GM19395 (cell line): ENCODE measurements around the gene ZBTB16.

Source experiments
- ATAC-seq: cut with Tn5 transposase; IDR thresholded peaks from one replicate; pipeline ENCODE4 v1.9.1; 2021; ENCODE audit warnings: mild to moderate bottlenecking, moderate library complexity; ENCODE audit not compliant: unreplicated experiment

Gene ZBTB16

DNA sequence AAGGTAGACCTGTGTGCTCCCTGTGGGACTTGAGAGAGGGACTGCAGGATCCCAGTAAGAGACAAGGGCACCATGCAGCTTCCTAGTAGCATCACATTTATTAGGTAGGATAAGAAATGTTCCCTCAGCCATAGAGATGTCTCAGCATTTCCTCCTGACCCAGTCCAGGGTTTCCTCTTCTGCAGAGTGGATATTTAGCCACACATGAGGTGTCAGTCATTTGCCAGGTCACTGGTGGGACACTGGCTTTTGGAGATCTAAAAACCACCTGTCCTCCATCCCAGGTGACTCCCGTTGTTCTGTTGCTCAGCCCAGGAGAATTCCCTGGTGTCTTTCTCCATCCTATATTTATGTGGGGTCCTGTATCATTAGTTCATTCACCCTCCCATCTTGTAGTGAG lies 119.1 kb downstream of the ZBTB16 start:
- no peak for ATAC-seq

DNA sequence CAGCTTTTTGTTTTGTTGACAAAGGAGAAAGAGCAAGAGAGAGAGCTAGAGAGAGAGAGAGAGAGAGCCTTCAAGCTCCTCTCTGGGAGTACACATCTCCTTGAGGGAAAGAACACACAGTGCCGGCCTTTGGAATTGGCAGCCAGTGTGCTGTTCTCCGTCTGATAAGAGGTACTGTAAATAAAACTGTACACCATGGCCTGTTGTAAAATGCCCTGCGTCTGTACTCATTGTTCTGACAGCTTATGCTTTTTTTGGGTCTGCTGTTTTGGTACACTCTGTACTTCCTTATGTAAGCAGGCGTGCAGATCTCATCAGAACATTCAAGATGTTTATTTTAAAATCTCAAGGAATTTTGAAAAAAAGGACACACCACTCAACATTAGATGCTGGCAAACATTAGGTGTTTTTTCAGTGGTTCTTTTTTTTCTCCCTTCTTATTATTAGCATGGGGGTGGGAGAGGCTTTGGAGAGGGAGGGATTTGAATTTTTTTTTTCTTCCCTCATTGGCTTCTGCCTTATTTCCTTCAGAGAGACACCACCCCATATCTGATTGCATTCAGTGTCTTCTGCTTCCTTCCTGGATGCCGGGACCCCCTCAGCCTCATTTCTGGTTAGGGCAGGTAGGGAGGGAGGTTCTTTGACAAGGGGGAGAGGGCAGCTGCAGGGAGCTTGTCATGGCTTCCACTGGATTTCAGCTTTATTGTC lies 119.9 kb downstream of the ZBTB16 start:
- ATAC-seq = no peak

DNA sequence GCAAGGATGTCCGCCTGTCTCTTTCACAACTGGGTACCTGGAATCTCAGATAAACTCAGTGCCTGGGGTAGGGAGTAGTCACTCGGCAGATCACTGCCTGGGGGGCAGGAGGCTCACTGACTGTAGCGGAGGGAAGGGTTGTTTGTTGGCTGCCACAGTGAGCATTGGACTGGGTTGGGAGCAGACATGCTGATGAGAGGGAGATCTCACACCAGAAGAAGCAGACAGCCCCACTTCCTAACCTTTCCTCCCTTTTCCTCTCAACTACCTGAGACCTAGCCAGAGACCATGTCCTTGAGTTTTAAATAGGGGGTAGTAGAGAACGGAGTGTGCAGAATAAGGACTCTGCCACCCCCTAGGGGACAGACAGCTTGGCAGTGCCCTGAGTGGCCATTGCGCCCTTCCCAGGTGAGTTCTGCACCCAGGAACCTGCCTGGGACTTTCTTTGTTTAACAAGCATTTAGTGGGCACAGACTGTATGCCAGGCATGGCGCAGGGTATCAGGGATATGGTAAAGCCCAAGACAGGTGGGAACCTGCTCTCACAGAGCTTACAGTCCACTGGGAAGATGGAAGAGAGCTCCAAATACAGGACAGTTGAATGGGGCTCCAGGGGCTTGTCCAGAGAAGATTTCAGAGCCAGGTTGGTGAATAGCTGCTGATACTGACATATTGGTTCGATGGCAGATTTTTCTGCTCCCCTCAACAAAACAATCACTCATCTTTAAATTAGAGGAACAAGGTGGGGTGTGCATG lies 121.0 kb downstream of the ZBTB16 start:
- ATAC-seq = no peak

DNA sequence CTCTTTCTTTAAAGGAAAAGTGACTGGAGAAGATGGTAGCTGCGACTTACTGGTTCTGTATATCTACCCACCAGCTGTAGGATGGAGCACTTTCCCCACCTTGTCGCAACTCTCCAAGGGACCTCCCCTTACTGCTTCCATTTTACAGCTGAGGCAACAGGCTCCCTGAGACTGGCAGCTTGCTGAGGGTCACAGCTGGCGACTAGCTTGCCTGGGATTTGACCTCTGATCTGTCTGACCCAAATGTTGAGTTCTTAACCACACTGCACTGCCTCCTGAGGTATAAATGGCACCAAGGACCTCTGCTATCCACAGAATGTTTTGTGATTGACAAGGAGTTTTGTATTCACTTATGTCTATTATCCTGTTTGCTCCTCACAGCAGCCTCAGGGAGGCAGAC lies 121.7 kb downstream of the ZBTB16 start:
- no peak for ATAC-seq

DNA sequence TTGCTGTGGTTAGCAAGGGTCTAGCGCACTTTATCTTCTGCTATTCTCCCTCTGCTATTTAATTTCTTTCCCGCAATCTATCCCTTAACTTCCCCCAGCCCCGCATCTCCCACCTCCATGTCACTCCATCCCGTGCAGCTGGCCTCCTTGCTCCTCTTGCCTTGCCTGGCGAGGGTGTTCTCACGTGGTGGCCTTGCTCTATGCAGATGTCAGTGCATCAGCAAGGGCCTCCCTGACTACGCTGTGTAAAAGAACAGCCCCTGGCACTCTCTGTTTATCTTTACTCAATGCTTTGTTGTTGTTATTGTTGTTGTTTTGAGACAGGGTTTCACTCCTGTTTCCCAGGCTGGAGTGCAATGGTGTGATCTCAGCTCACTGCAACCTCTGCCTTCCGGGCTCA lies 122.2 kb downstream of the ZBTB16 start:
- ATAC-seq = no peak

DNA sequence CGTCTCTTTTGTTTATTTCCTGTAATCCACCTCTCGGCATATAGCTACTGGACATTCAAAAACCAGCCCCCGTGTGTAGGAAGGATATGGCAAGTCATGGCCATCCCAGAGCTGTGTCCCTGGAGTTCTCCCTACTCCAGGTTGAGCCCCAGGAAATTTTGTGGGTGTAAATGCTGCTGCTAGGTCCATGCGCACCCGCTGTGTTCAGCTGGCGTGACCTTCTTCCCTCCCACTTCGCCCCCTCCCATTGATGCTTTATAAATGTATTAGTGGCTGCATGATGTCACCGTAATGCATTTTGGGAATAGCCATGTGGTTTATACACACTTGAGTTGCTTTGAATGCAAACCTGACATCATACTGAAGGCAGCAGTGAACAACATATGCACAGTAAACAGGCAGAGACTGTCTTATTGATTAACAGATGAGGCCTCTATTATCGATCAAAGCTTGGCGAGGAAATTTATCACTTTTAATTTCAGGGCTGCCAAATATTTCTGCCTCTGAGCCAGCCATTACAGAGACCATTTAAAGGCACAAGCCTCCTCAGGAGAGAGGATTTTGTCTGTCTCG lies 123.0 kb downstream of the ZBTB16 start:
- no peak for ATAC-seq

DNA sequence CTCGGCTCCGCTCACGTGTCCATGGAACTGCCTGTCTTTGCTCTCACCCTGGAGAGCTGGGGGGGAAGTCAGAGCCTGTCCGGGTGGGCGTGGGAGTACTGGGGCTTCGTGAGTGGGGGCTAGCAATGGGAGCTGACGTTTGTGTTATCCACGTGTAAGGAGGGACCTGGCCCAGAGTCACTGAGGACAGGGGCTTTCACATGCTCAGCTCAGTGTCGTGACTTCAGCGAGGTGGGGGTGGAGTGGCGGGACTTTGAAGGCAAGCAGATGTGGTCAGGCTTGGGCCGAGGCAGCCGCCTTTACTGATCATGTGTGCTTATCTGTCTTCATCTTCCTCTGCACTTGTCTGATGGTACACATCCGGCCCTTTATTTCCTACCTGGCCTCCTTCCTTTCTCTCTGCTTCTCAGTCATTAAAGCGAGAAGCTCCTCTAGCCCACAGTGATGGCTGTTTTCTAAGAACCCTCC lies 123.6 kb downstream of the ZBTB16 start:
- no peak for ATAC-seq

DNA sequence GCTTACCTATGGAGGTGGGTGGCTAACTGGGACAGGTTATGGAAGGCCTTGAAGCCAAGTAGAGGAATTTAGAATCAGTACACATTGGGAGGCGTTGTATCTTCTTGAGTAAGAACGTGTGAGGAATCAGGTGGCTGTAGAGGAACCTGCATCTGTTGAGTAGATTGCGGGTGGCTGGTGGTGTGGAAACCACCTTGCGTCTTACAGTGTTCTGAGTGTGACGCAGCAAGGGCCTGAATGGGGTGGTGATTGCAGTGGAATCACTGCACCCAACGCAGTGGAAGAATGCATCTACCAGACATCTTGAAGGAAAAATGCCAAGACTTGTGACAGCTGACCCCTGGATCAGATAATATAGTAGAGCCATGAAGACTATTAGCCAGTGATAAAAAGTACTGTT lies 125.9 kb downstream of the ZBTB16 start:
- ATAC-seq = no peak

DNA sequence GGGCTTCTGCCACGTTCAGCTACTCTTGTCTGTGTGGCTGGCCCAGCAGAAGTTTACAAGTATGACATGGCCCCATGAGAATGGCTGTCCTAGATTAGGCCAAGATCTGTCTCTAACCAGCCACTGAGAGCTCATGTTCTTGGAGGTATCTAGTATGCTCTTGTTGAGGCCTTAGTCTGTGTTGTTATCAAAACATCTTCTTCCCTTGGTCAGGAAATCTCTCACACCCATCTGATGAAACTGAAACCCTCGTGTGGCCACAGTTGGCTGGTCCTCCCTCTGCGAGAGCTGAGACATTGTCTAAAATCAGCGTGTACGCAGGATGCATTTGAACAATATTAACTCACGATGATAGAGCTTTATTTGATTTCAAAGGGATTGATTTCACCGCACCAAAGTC lies 127.7 kb downstream of the ZBTB16 start:
- ATAC-seq = peak; percentile 60

DNA sequence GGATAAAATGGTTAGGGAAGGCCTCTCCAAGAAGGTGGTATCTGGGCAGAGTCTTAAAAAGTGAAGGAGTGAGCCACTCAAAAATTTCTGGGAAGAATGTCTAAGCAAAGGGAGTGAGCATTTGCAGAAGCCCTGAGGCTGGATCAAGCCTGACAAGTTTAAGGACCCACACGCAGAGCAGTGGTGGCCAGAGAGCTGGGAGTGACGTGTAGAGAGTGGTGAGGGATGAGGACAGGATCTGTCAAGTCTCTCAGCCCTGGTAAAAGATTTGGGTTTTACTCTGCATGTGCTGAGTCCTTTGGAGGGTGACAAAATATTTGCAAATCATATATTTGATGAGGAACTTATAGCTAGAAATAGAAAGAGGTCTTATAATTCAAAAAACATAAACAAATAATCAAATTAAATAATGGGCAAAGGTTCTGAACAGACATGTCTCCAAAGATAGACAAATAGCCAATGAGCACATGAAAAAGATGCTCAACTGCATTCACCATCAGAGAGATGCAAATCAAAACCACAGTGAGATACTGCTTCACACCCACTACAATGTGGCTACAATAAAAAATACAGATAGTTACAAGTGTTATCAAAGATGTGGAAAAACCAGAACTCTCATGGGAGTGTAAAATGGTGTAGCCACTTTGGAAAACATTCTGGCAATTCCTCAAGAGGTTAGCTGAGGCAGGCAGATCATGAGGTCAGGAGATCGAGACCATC lies 129.5 kb downstream of the ZBTB16 start:
- ATAC-seq = no peak

DNA sequence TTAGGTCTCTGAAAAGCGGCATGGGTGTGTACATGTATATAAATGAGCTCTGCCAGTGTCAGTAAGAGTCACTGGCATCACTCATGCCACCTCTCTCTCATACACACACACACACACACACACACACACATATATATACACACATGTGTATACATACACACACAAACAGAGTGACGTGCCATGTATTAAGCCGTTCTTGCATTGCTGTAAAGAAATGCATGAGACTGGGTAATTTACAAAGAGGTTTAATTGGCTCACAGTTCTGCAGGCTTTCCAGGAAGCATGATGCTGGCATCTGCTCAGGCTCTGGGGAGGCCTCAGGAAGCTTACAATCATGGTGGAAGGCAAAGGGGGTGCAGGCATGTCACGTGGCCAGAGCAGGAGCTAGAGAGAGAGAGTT lies 131.1 kb downstream of the ZBTB16 start:
- no peak for ATAC-seq

DNA sequence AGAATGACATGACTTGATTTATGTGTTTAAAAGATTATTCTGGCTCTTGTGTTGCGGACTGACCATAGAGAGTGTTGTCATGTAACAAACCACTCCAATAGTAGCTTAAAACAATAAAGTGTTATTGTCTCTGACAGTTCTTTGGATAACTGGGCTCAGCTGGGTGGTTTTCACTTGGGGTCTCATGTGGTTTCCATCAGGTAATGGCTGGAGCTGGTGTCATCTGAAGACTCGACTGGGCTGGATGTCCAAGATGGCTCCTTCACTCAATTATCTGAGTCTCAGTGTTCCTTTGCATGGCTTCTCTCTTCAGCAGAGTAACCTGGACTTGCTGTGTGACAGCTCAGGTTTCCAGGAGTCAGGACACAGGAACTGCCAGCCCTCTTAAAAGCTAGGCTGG lies 132.4 kb downstream of the ZBTB16 start:
- ATAC-seq = no peak

DNA sequence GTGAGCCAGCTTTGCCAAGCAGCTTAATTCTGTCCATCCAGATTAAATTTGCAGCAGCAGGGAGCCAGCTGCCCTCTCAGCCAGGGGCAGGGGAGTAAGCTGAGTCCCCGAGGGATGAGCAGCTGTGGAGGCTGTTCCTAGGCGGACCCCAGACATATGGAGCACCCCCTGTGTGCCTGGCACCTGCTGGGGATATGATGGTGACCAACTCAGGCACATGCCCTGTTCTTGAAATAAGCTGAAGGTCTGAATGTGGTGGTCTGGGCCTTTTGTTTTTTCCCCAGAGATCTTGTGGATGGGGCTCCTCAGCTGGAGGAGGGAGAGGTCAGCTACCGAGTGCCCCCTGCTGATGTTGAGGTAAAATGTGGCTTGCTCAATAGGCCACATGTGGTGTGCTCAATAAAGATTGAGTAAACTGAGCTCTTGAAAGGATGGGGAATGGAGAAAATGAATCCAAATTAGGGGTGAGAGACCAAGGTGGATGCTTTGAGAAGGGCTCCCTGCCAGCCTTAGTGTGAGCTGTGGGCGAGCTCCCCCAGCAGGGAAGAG lies 133.4 kb downstream of the ZBTB16 start:
- ATAC-seq = no peak

DNA sequence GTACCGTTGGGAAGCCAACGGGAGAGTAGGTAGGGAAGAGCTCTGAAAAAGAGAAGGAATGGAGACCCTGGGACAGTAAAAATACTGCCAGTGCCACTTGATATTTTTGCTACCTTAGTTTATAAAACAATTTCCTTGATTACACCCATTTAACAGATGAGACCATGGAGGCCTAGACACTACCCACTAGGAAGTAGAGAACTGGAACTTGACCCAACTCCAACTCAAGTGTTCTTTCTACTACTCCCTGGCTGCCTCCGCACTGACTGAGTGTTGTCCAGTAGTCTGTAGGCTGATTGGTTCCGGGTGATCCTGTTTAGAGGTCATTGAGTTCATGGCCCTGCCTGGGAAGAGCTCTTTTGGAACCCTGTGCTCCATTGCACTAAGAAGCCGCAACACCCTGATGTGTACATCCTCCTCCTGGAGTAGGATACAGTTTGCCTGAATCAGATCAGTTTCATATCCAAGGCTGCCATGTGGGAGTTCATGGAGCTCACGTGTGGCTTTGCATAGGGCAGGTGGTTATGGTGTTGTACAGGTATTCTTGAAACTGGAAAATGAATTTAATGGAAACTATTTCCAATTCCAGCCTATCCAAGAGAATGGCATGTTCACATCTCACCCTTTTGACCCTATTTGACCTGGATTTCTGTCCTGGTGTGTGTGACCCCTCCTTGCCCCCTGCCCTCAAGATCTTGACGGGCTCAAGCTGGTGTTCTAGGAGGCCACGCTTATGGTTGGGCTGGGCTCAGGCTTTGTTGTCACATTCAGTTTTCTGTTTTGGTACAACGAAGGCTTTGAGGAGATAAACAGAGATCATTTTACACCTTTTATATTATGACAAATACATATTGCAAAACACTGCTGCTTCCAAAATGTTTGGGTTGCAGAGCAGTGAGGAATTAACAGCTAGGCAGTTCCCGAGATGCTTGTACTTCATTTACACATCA lies 134.5 kb downstream of the ZBTB16 start:
- no peak for ATAC-seq

DNA sequence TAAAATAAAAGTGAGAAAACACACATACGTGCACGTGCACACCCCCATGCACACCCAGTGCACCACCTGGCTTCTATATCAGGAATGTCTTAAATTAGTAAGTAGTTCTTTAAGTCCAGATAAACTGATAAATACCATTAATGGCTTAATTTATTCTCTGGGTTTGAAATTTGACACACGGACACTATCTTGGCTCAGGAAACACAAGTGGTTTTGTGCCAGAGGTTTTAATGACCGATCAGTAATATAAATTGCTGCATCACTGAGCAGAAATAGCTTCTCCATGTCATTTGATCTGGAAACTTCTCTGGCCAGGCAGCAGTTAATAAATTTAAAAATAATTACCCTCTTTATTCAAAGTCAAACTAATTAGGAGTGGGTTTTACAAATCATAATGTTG lies 135.2 kb downstream of the ZBTB16 start:
- no peak for ATAC-seq

DNA sequence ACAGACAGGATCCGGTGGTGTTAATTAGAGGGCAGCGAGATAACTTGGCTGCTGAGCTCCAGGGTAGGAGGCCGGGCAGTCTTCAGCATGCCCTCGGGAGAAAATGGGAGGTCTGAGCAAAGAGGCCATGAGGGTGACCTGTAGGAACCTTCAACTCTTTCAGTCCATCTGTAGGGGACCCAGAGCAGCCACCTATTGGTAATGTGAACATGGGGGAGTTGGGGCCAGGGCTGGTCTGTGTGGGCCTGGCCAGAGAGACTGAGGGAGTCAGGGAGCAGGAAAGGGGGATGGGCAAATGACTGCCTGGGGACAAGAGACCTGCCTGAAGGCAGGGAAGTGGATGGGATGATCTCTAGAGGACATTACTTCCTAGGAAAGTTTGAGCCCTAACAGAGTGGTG lies 135.6 kb downstream of the ZBTB16 start:
- ATAC-seq = no peak

DNA sequence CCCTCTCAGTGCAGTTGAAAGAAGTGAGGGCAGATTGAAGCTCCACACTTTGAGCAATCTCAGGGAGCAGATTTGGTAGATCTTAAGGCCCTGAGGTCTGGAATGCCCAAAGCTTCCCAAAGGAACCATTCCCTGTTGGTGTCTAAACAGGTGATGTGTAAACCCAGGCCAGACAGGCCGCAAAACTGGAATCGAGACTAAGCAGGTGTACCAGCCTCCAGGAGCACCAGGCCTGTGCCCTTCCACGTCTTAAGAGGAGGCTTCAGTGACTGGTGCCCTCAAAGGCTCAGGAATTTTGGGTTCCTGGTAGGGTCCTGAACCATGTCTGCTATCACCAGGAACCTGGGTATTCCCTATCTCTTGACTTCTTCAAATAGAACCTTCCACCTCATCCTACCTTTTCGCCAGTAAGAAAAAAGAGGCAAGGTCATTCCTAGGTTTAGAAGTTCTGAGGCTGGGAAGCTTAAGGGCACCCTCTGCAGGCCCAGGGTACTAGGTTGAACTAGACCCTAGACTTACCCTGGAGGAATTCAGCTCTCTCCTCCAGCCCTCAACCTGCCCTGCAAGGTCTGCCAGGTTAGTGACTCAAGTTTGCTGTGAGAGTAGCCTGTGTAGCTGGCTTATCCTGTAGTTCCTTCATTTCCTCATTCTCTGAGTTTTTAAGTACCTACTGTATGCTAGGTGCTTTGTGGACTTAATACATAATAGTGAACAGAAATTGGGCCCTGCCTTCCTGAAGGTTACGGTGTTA lies 136.6 kb downstream of the ZBTB16 start:
- no peak for ATAC-seq

DNA sequence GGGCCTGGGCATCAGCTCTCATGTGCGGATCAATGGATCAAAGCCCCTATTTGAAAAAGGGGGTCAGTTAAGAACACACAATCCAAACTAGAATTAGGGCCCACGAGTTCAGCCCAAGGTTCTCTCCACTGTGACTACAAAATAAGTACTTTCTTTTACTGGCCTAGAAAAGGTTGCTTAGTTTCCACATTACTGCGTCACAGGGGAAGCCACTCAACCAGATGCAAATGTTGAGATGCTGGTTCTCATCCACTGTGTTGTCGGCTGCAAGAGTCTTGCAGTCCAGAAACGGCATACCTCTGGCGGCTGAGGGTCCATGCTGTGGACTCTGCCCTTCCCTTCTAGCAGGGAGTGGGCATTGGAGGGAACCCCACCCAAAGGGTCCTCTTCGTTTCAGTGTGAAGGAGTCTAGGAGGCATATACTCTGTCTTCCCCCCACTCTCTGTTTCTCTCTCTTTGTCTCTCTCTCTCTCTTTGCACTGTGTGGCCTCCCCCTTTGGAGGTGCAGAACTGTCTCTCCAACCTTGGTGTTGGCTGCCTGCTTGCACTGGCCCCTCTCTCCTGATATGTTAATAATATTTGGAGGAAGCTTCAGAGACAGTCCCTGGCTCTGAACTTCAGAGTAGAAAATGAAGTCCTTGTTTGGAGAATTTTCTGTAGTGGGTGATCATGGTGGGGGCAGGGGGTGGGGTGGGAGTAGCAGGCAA lies 137.6 kb downstream of the ZBTB16 start:
- ATAC-seq = no peak
